HEK293 (cell line): ENCODE results near the gene FAM210B.

ENCODE experiments used
- GLIS1 ChIP-seq: fragments of 450-650 bp; formaldehyde crosslinking; IDR thresholded peaks from 2 replicates; pipeline ENCODE4 v1.5.1; 2016; ENCODE audit warnings: missing biosample characterization, missing genetic modification characterization
- KLF7 ChIP-seq: fragments of 450-650 bp; formaldehyde crosslinking; IDR thresholded peaks from 2 replicates; pipeline ENCODE4 v1.5.1; 2016; ENCODE audit warnings: missing biosample characterization, missing genetic modification characterization, borderline replicate concordance
- SCRT1 ChIP-seq: fragments of 450-650 bp; formaldehyde crosslinking; IDR thresholded peaks from 2 replicates; pipeline ENCODE4 v1.5.1; 2016; ENCODE audit warnings: missing biosample characterization, missing genetic modification characterization, borderline replicate concordance
- SP3 ChIP-seq: fragments of 450-650 bp; formaldehyde crosslinking; IDR thresholded peaks from 2 replicates; pipeline ENCODE4 v1.5.1; 2016; ENCODE audit warnings: missing biosample characterization, missing genetic modification characterization
- WT1 ChIP-seq: fragments of 450-650 bp; formaldehyde crosslinking; IDR thresholded peaks from 2 replicates; pipeline ENCODE4 v1.5.1; 2016; ENCODE audit warnings: missing biosample characterization, missing genetic modification characterization
- YY1 ChIP-seq: fragments of 450-650 bp; formaldehyde crosslinking; IDR thresholded peaks from 2 replicates; pipeline ENCODE4 v1.5.1; 2018; ENCODE audit warnings: missing biosample characterization, missing genetic modification characterization
- ZBTB6 ChIP-seq: fragments of 450-650 bp; formaldehyde crosslinking; IDR thresholded peaks from 2 replicates; pipeline ENCODE4 v1.5.1; 2017; ENCODE audit warnings: missing biosample characterization, missing genetic modification characterization
- ZNF133 ChIP-seq: fragments of 450-650 bp; formaldehyde crosslinking; IDR thresholded peaks from 2 replicates; pipeline ENCODE4 v1.5.1; 2016; ENCODE audit warnings: missing biosample characterization, missing genetic modification characterization
- ZNF155 ChIP-seq: fragments of 450-650 bp; formaldehyde crosslinking; IDR thresholded peaks from 2 replicates; pipeline ENCODE4 v1.5.1; 2016; ENCODE audit warnings: missing biosample characterization, missing genetic modification characterization
- ZNF202 ChIP-seq: fragments of 450-650 bp; formaldehyde crosslinking; IDR thresholded peaks from 2 replicates; pipeline ENCODE4 v1.5.1; 2016; ENCODE audit warnings: missing biosample characterization, missing genetic modification characterization, borderline replicate concordance
- ZNF211 ChIP-seq: fragments of 450-650 bp; formaldehyde crosslinking; IDR thresholded peaks from 2 replicates; pipeline ENCODE4 v1.5.1; 2016; ENCODE audit warnings: low read depth, missing biosample characterization, missing genetic modification characterization
- ZNF221 ChIP-seq: fragments of 450-650 bp; formaldehyde crosslinking; IDR thresholded peaks from 2 replicates; pipeline ENCODE4 v1.5.1; 2017; ENCODE audit warnings: missing biosample characterization, missing genetic modification characterization, borderline replicate concordance
- ZNF335 ChIP-seq: fragments of 450-650 bp; formaldehyde crosslinking; conservative IDR thresholded peaks from 2 replicates; pipeline ENCODE4 v1.5.1; 2016; ENCODE audit warnings: missing biosample characterization, missing genetic modification characterization
- ZNF366 ChIP-seq: fragments of 450-650 bp; formaldehyde crosslinking; conservative IDR thresholded peaks from 2 replicates; pipeline ENCODE4 v1.5.1; 2016; ENCODE audit warnings: missing biosample characterization, missing genetic modification characterization
- ZNF394 ChIP-seq: fragments of 450-650 bp; formaldehyde crosslinking; IDR thresholded peaks from 2 replicates; pipeline ENCODE4 v1.5.1; 2016; ENCODE audit warnings: missing biosample characterization, missing genetic modification characterization, mild to moderate bottlenecking, moderate library complexity, borderline replicate concordance
- ZNF549 ChIP-seq: fragments of 450-650 bp; IDR thresholded peaks from 2 replicates; pipeline ENCODE4 v1.5.1; 2018; ENCODE audit warnings: missing biosample characterization, missing genetic modification characterization, mild to moderate bottlenecking, inconsistent platforms, moderate library complexity
- ZNF558 ChIP-seq: fragments of 450-650 bp; formaldehyde crosslinking; IDR thresholded peaks from 2 replicates; pipeline ENCODE4 v1.5.1; 2016; ENCODE audit warnings: missing biosample characterization, missing genetic modification characterization
- ZNF560 ChIP-seq: fragments of 450-650 bp; formaldehyde crosslinking; IDR thresholded peaks from 2 replicates; pipeline ENCODE4 v1.5.1; 2017; ENCODE audit warnings: missing biosample characterization, missing genetic modification characterization, borderline replicate concordance
- ZNF571 ChIP-seq: fragments of 450-650 bp; formaldehyde crosslinking; IDR thresholded peaks from 2 replicates; pipeline ENCODE4 v1.5.0; 2017; ENCODE audit warnings: missing biosample characterization, missing genetic modification characterization
- ZNF624 ChIP-seq: fragments of 450-650 bp; formaldehyde crosslinking; IDR thresholded peaks from 2 replicates; pipeline ENCODE4 v1.5.1; 2017; ENCODE audit warnings: missing biosample characterization, missing genetic modification characterization
- ZNF658 ChIP-seq: fragments of 450-650 bp; formaldehyde crosslinking; IDR thresholded peaks from 2 replicates; pipeline ENCODE4; 2016; ENCODE audit warnings: missing biosample characterization, missing genetic modification characterization
- ZNF76 ChIP-seq: fragments of 450-650 bp; formaldehyde crosslinking; IDR thresholded peaks from 2 replicates; pipeline ENCODE4; 2016; ENCODE audit warnings: low read depth, missing biosample characterization, missing genetic modification characterization, borderline replicate concordance
- ZNF777 ChIP-seq: fragments of 450-650 bp; formaldehyde crosslinking; IDR thresholded peaks from 2 replicates; pipeline ENCODE4 v1.5.1; 2017; ENCODE audit warnings: missing biosample characterization, missing genetic modification characterization, borderline replicate concordance
- ZNF785 ChIP-seq: fragments of 450-650 bp; formaldehyde crosslinking; IDR thresholded peaks from 2 replicates; pipeline ENCODE4 v1.5.1; 2016; ENCODE audit warnings: missing biosample characterization, missing genetic modification characterization
- ZNF792 ChIP-seq: fragments of 450-650 bp; formaldehyde crosslinking; IDR thresholded peaks from 2 replicates; pipeline ENCODE4 v1.5.1; 2016; ENCODE audit warnings: missing biosample characterization, missing genetic modification characterization
- ZNF837 ChIP-seq: fragments of 450-650 bp; formaldehyde crosslinking; IDR thresholded peaks from 2 replicates; pipeline ENCODE4 v1.5.1; 2016; ENCODE audit warnings: missing biosample characterization, missing genetic modification characterization
- ZSCAN23 ChIP-seq: fragments of 450-650 bp; formaldehyde crosslinking; IDR thresholded peaks from 2 replicates; pipeline ENCODE4 v1.5.1; 2016; ENCODE audit warnings: missing biosample characterization, missing genetic modification characterization
- ZSCAN30 ChIP-seq: fragments of 450-650 bp; IDR thresholded peaks from 2 replicates; pipeline ENCODE4 v1.5.1; 2018; ENCODE audit warnings: missing biosample characterization, mild to moderate bottlenecking, missing genetic modification characterization, moderate library complexity
- ZXDB ChIP-seq: fragments of 450-650 bp; formaldehyde crosslinking; IDR thresholded peaks from 2 replicates; pipeline ENCODE4 v1.5.1; 2016; ENCODE audit warnings: missing biosample characterization, missing genetic modification characterization
- TF ChIP-seq, protein P1 (sequence below): fragments of 450-650 bp; formaldehyde crosslinking; IDR thresholded peaks from 2 replicates; pipeline ENCODE4 v1.5.1; 2016; ENCODE audit warnings: missing biosample characterization, missing genetic modification characterization, borderline replicate concordance
- TF ChIP-seq, protein P2 (sequence below): fragments of 450-650 bp; formaldehyde crosslinking; IDR thresholded peaks from 2 replicates; pipeline ENCODE4 v1.5.1; 2016; ENCODE audit warnings: missing biosample characterization, missing genetic modification characterization
- TF ChIP-seq, protein P3 (sequence below): fragments of 450-650 bp; formaldehyde crosslinking; IDR thresholded peaks from 2 replicates; pipeline ENCODE4; 2016; ENCODE audit warnings: missing biosample characterization, missing genetic modification characterization
- TF ChIP-seq, protein P4 (sequence below): fragments of 450-650 bp; formaldehyde crosslinking; optimal IDR thresholded peaks from 2 replicates; pipeline ENCODE3; 2016; ENCODE audit warnings: missing biosample characterization, mild to moderate bottlenecking, missing genetic modification characterization

FAM210B gene

GRCh38 chr20:56392132-56392880, 33.5 kb downstream of the FAM210B start, which contains the start of the genes AURKA and CSTF1 (continued):
- TF ChIP-seq ZNF558 (tag by site-specific recombination) (peak; percentile 44; the same call in 1 of the 2 replicates), KLF7 (tag by site-specific recombination) (no peak), ZNF366 (tag by site-specific recombination) (peak; percentile 76), ZNF837 (tag by site-specific recombination) (no peak), ZNF202 (tag by site-specific recombination) (no peak), ZNF624 (tag by site-specific recombination) (no peak), ZBTB6 (tag by site-specific recombination) (peak; percentile 61; the same call in 1 of the 2 replicates), ZNF571 (tag by site-specific recombination) (no peak), ZNF133 (tag by site-specific recombination) (no peak), SP3 (tag by site-specific recombination) (peak; percentile 78), ZNF785 (tag by site-specific recombination) (no peak; the same call in 1 of the 2 replicates), ZNF658 (tag by site-specific recombination) (no peak), ZNF221 (no peak), WT1 (tag by site-specific recombination) (no peak; the same call in 1 of the 2 replicates), ZNF335 (tag by site-specific recombination) (peak; percentile 94), ZNF777 (tag by site-specific recombination) (0 out of 2 replicates have a peak, but pooled peaks have one; percentile 24), ZNF155 (tag by site-specific recombination) (no peak), ZNF549 (tag by site-specific recombination) (no peak), ZSCAN23 (tag by site-specific recombination) (no peak), ZNF211 (tag by site-specific recombination) (no peak), ZNF792 (tag by site-specific recombination) (no peak), YY1 (tag by site-specific recombination) (peak; percentile 99), ZNF76 (tag by site-specific recombination) (peak; percentile 94), SCRT1 (peak; percentile 99), GLIS1 (tag by site-specific recombination) (no peak), ZNF394 (tag by site-specific recombination) (peak; percentile 82), ZXDB (peak; percentile 97), ZSCAN30 (tag by site-specific recombination) (no peak), ZNF560 (tag by site-specific recombination) (no peak)
- TF ChIP-seq, protein P1, sequence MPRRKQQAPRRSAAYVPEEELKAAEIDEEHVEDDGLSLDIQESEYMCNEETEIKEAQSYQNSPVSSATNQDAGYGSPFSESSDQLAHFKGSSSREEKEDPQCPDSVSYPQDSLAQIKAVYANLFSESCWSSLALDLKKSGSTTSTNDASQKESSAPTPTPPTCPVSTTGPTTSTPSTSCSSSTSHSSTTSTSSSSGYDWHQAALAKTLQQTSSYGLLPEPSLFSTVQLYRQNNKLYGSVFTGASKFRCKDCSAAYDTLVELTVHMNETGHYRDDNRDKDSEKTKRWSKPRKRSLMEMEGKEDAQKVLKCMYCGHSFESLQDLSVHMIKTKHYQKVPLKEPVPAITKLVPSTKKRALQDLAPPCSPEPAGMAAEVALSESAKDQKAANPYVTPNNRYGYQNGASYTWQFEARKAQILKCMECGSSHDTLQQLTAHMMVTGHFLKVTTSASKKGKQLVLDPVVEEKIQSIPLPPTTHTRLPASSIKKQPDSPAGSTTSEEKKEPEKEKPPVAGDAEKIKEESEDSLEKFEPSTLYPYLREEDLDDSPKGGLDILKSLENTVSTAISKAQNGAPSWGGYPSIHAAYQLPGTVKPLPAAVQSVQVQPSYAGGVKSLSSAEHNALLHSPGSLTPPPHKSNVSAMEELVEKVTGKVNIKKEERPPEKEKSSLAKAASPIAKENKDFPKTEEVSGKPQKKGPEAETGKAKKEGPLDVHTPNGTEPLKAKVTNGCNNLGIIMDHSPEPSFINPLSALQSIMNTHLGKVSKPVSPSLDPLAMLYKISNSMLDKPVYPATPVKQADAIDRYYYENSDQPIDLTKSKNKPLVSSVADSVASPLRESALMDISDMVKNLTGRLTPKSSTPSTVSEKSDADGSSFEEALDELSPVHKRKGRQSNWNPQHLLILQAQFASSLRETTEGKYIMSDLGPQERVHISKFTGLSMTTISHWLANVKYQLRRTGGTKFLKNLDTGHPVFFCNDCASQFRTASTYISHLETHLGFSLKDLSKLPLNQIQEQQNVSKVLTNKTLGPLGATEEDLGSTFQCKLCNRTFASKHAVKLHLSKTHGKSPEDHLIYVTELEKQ (tag by site-specific recombination): no peak; the same call in 1 of the 2 replicates
- TF ChIP-seq, protein P2, sequence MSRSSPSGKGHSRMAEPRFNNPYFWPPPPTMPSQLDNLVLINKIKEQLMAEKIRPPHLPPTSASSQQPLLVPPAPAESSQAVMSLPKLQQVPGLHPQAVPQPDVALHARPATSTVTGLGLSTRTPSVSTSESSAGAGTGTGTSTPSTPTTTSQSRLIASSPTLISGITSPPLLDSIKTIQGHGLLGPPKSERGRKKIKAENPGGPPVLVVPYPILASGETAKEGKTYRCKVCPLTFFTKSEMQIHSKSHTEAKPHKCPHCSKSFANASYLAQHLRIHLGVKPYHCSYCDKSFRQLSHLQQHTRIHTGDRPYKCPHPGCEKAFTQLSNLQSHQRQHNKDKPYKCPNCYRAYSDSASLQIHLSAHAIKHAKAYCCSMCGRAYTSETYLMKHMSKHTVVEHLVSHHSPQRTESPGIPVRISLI: no peak
- TF ChIP-seq, protein P3, sequence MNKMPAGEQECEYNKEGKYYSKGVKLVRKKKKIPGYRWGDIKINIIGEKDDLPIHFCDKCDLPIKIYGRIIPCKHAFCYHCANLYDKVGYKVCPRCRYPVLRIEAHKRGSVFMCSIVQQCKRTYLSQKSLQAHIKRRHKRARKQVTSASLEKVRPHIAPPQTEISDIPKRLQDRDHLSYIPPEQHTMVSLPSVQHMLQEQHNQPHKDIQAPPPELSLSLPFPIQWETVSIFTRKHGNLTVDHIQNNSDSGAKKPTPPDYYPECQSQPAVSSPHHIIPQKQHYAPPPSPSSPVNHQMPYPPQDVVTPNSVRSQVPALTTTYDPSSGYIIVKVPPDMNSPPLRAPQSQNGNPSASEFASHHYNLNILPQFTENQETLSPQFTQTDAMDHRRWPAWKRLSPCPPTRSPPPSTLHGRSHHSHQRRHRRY (tag by site-specific recombination): no peak
- TF ChIP-seq, protein P4, sequence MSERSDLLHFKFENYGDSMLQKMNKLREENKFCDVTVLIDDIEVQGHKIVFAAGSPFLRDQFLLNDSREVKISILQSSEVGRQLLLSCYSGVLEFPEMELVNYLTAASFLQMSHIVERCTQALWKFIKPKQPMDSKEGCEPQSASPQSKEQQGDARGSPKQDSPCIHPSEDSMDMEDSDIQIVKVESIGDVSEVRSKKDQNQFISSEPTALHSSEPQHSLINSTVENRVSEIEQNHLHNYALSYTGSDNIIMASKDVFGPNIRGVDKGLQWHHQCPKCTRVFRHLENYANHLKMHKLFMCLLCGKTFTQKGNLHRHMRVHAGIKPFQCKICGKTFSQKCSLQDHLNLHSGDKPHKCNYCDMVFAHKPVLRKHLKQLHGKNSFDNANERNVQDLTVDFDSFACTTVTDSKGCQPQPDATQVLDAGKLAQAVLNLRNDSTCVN (tag by site-specific recombination): peak; percentile 80
